Endothelial cell of umbilical vein (primary cell): Measurements from ENCODE around the gene RBM17. TPM values are rescaled to one million over a fixed set of nuclear protein-coding genes. Genes with fewer than 3 reads are reported as not detected.

Experiments
- BruUV-seq: library from RNA; stranded (reverse); fragments of 400-500 nt; replicated peaks from 2 replicates; lab custom pipeline; 2021; lab: Mats Ljungman, UMichigan
- CTCF ChIA-PET: fragments of 300-600, 350-600 bp; sonication (Branson Sonifier 250); formaldehyde crosslinking; loops from one replicate; lab custom pipeline; 2021; ENCODE audit warnings: antibody characterized with exemption, inconsistent platforms; lab: Charles Lee
- POLR2A ChIA-PET: fragments of 300-600, 350-600 bp; sonication (Branson Sonifier 250); formaldehyde crosslinking; loops from one replicate; lab custom pipeline; 2021; ENCODE audit warnings: antibody characterized with exemption, inconsistent platforms; lab: Charles Lee
- DNase-seq: peaks from one replicate; pipeline ENCODE4 v3.0.0-alpha.2; 2011; ENCODE audit warnings: low read depth, low spot score
- FAIRE-seq: peaks from 2 replicates; lab custom pipeline; 2011; peaks lifted over from hg19 to GRCh38; lab: Jason Lieb, UNC
- H2AFZ ChIP-seq: 2 replicates; pipeline ENCODE4 v1.6.0; 2012; ENCODE audit warnings: low read depth, low read length, control low read depth, inconsistent platforms
- H3K27ac ChIP-seq: 2 replicates; pipeline ENCODE4 v1.5.1; 2011; ENCODE audit warnings: low read depth, mild to moderate bottlenecking, control low read depth, low read length, moderate library complexity; ENCODE audit not compliant: insufficient read depth
- H3K27me3 ChIP-seq, 2 experiments: 2 replicates each; pipeline versions ENCODE4 v1.6.0 to v1.6.1; 2011; ENCODE audit warnings: low read length in 2 of 2, mixed read lengths in 1 of 2; ENCODE audit not compliant: control insufficient read depth in 2 of 2, insufficient read depth in 2 of 2
- H3K36me3 ChIP-seq, 2 experiments: 2 replicates in 1 of 2; 3 replicates in 1 of 2; pipeline ENCODE4 v1.5.1; 2011; ENCODE audit warnings: low read length in 2 of 2, mild to moderate bottlenecking in 1 of 2, moderate library complexity in 1 of 2; ENCODE audit not compliant: control insufficient read depth in 2 of 2, insufficient read depth in 2 of 2; ENCODE audit errors: extremely low read depth in 1 of 2
- H3K4me1 ChIP-seq: 3 replicates; pipeline ENCODE4 v1.5.1; 2011; ENCODE audit warnings: mild to moderate bottlenecking, low read length; ENCODE audit not compliant: control insufficient read depth, insufficient read depth; ENCODE audit errors: extremely low read depth
- H3K4me2 ChIP-seq: 2 replicates; pipeline ENCODE4 v1.6.1; 2011; ENCODE audit warnings: low read length, control low read depth, mixed read lengths; ENCODE audit not compliant: insufficient read depth
- H3K4me3 ChIP-seq, 3 experiments: fragments of 200-600 bp in 1 of 3; sonication (generic), shearing (Covaris generic) in 1 of 3; replicated peaks in 1 of 3; 2 replicates each; pipeline ENCODE4 v1.5.1; 2011 to 2016; ENCODE audit warnings: control low read depth in 3 of 3, low read length in 3 of 3, mild to moderate bottlenecking in 2 of 3, inconsistent platforms in 1 of 3, low read depth in 1 of 3, moderate library complexity in 1 of 3; ENCODE audit not compliant: insufficient read depth in 1 of 3
- H3K79me2 ChIP-seq: 2 replicates; pipeline ENCODE4 v1.6.0; 2012; ENCODE audit warnings: low read length, inconsistent platforms; ENCODE audit not compliant: control insufficient read depth, insufficient read depth
- H3K9ac ChIP-seq: replicated peaks from 2 replicates; pipeline ENCODE3; 2011; ENCODE audit warnings: low read length, control low read depth; ENCODE audit not compliant: insufficient read depth; ENCODE audit errors: extremely low read depth
- H3K9me1 ChIP-seq: replicated peaks from 3 replicates; pipeline ENCODE4 v1.6.0; 2011; ENCODE audit warnings: mild to moderate bottlenecking, low read length; ENCODE audit not compliant: control insufficient read depth, insufficient read depth; ENCODE audit errors: extremely low read depth
- H3K9me3 ChIP-seq: replicated peaks from 2 replicates; pipeline ENCODE4 v1.5.1; 2012; ENCODE audit warnings: low read length, inconsistent platforms; ENCODE audit not compliant: control insufficient read depth, insufficient read depth
- H4K20me1 ChIP-seq: replicated peaks from 2 replicates; pipeline ENCODE3; 2011; ENCODE audit warnings: mild to moderate bottlenecking, low read length; ENCODE audit not compliant: control insufficient read depth, insufficient read depth; ENCODE audit errors: extremely low read depth
- EZH2 ChIP-seq: IDR thresholded peaks from 2 replicates; pipeline ENCODE4 v1.6.1; 2012; ENCODE audit warnings: borderline replicate concordance, low read depth, mild to moderate bottlenecking, moderate library complexity, low read length, inconsistent platforms; ENCODE audit not compliant: severe bottlenecking
- FOS ChIP-seq: IDR thresholded peaks from 2 replicates; pipeline ENCODE4 v1.6.1; 2011; ENCODE audit warnings: mild to moderate bottlenecking, low read length, moderate library complexity, borderline replicate concordance; ENCODE audit not compliant: insufficient read depth
- GATA2 ChIP-seq: IDR thresholded peaks from 2 replicates; pipeline ENCODE4 v1.7.0; 2011; ENCODE audit warnings: low read depth, mild to moderate bottlenecking, moderate library complexity, mixed read lengths, low read length; ENCODE audit not compliant: insufficient read length, insufficient read depth
- JUN ChIP-seq: IDR thresholded peaks from 2 replicates; pipeline ENCODE4 v1.6.1; 2011; ENCODE audit warnings: borderline replicate concordance, low read depth; ENCODE audit not compliant: insufficient read length, insufficient read depth
- MAX ChIP-seq: IDR thresholded peaks from 2 replicates; pipeline ENCODE4 v1.6.1; 2011; ENCODE audit not compliant: insufficient read depth, insufficient read length
- MYC ChIP-seq: IDR thresholded peaks from one replicate; pipeline ENCODE4 v1.6.1; 2011; ENCODE audit warnings: mild to moderate bottlenecking, low read depth, low read length
- POLR2A ChIP-seq: IDR thresholded peaks from 2 replicates; pipeline ENCODE4 v1.6.1; 2012; ENCODE audit warnings: low read depth, mild to moderate bottlenecking, control low read depth, low read length
- POLR2AphosphoS5 ChIP-seq: IDR thresholded peaks from 2 replicates; pipeline ENCODE4 v1.6.1; 2012; ENCODE audit warnings: low read depth, mild to moderate bottlenecking, control low read depth, low read length, moderate library complexity; ENCODE audit not compliant: insufficient read depth
- dilution Hi-C: fragments of 300-500 bp; cut with MboI; formaldehyde crosslinking; loops from one replicate; pipeline ENCODE4 v1.15.0; 2019; ENCODE audit warnings: low sequenced_read_pairs; ENCODE audit not compliant: extremely low pct_ligation_motif_present
- intact Hi-C: fragments of 100-400 bp; cut with micrococcal nuclease; formaldehyde crosslinking; loops from one replicate; pipeline ENCODE4 v1.10.0; 2022
- polyA plus RNA-seq, 4 experiments: library from polyadenylated mRNA; depleted of rRNA in 3 of 4; stranded (reverse) in 3 of 4; unstranded in 1 of 4; fragments of >200 nt; gene quantifications; 2 replicates each; pipeline versions ENCODE4 v1.2.1 to v1.2.3, GENCODE V29; 2011 to 2012; ENCODE audit warnings: missing spikeins in 1 of 4
- total RNA-seq: library from RNA; stranded (reverse); gene quantifications from 2 replicates; pipeline ENCODE4 v1.2.3, GENCODE V29; 2021
- TF ChIP-seq, protein P1 (sequence below), 2 donors: IDR thresholded peaks; 1 replicate in 1 of 2; 2 replicates in 1 of 2; pipeline ENCODE4 v1.5.1; 2011; ENCODE audit warnings: low read length in 2 of 2, mild to moderate bottlenecking in 2 of 2, moderate library complexity in 2 of 2, control low read depth in 1 of 2, inconsistent platforms in 1 of 2, low read depth in 1 of 2; ENCODE audit not compliant: insufficient read depth in 1 of 2; ENCODE audit errors: extremely low read depth in 1 of 2

The RBM17 gene
- total and polyA plus RNA-seq, 2 donors (not counting 3 experiments of a cell fraction or from before 2014, with no cell fraction given) = 23.1 to 148 TPM

- CTCF ChIA-PET = interaction anchor here (0.8 to 2.6 kb wide), 3 partner anchors 16 to 259 kb away, joined by 3 to 22 read pairs (median 3); no protein-coding TSS in a partner anchor
- H3K27me3 ChIP-seq = peaks cover 2 to 5% of the 10 kb centered on the region in 2 experiments
- H4K20me1 ChIP-seq = no peaks in the 10 kb centered on the region
- BruUV-seq = no TSS peak
- peaks cover 10% of the 10 kb centered on the region for H3K4me1 ChIP-seq
- no peak overlapping the region for H3K27ac ChIP-seq
- no peaks in the 10 kb centered on the region for H3K36me3 ChIP-seq
- intact Hi-C loops = no loop called here
- H3K4me2 ChIP-seq = no peak overlapping the region
- no peak overlapping the region for H2AFZ ChIP-seq
- dilution Hi-C loops = no loop called here
- no peak overlapping the region for H3K9ac ChIP-seq
- DNase-seq = no peak
- no peak overlapping the region for H3K4me3 ChIP-seq
- H3K9me3 ChIP-seq = no peaks in the 10 kb centered on the region
- peaks cover 26% of the 10 kb centered on the region for H3K79me2 ChIP-seq
- H3K9me1 ChIP-seq = no peaks in the 10 kb centered on the region
- no peak for TF ChIP-seq MYC
- TF ChIP-seq FOS = no peak
- TF ChIP-seq POLR2A = no peak
- no peak for TF ChIP-seq EZH2
- no peak for TF ChIP-seq POLR2AphosphoS5
- TF ChIP-seq GATA2 = no peak
- TF ChIP-seq MAX = no peak
- TF ChIP-seq JUN = no peak
- TF ChIP-seq, protein P1, sequence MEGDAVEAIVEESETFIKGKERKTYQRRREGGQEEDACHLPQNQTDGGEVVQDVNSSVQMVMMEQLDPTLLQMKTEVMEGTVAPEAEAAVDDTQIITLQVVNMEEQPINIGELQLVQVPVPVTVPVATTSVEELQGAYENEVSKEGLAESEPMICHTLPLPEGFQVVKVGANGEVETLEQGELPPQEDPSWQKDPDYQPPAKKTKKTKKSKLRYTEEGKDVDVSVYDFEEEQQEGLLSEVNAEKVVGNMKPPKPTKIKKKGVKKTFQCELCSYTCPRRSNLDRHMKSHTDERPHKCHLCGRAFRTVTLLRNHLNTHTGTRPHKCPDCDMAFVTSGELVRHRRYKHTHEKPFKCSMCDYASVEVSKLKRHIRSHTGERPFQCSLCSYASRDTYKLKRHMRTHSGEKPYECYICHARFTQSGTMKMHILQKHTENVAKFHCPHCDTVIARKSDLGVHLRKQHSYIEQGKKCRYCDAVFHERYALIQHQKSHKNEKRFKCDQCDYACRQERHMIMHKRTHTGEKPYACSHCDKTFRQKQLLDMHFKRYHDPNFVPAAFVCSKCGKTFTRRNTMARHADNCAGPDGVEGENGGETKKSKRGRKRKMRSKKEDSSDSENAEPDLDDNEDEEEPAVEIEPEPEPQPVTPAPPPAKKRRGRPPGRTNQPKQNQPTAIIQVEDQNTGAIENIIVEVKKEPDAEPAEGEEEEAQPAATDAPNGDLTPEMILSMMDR (IDR thresholded peaks at IDR 0.05; ENCODE audit: extremely low read depth in 1 of 2, insufficient read depth in 1 of 2, low read depth in 1 of 2, low read length in 2 of 2) = no peak
- no peak for FAIRE-seq
- POLR2A ChIA-PET = interaction anchor here (0.6 to 0.7 kb wide), 2 partner anchors 17 to 335 kb away, joined by 3 to 4 read pairs; no protein-coding TSS in a partner anchor
Measured at GRCh38 chr10:6143181-6143580, 54.3 kb downstream of the RBM17 start.
